Epidermal melanocyte (primary cell): ENCODE data around the gene TAAR5.
"Not testable (repeated sequence)": the region's sequence is repeated elsewhere in the genome, so short reads cannot be mapped to it uniquely, and the experiment has no call there.

ENCODE experiments used
- DNase-seq: peaks from one replicate; pipeline ENCODE4 v3.0.0; 2011; ENCODE audit warnings: low spot score; ENCODE audit not compliant: insufficient read length

Gene TAAR5

GRCh38 chr6:132589454-132589853 lies at the start of gene TAAR5:
TSS of gene TAAR5 (minus strand) at chr6:132589741. CDS start at chr6:132589686, 55 bp downstream.
- no peak for DNase-seq

- DNase-seq: not testable (repeated sequence)
Measured at GRCh38 chr6:132637135-132637534, 47.6 kb upstream of the TAAR5 start.

GRCh38 chr6:132635906-132636305 lies 46.4 kb upstream of the TAAR5 start:
- not testable (repeated sequence) for DNase-seq

- not testable (repeated sequence) for DNase-seq
Measured at GRCh38 chr6:132635288-132635687, 45.7 kb upstream of the TAAR5 start.

GRCh38 chr6:132634796-132635195 lies 45.3 kb upstream of the TAAR5 start:
- DNase-seq: no peak

- no peak for DNase-seq
Measured at GRCh38 chr6:132633362-132633761, 43.8 kb upstream of the TAAR5 start.

GRCh38 chr6:132624175-132624574 lies 34.6 kb upstream of the TAAR5 start, which contains the start of gene TAAR2:
TSS of gene TAAR2 (minus strand) at chr6:132624275. CDS start at chr6:132624275, 0 bp downstream.
- no peak for DNase-seq

GRCh38 chr6:132623106-132623845 lies 33.7 kb upstream of the TAAR5 start:
- DNase-seq: no peak

- DNase-seq: no peak
Measured at GRCh38 chr6:132616677-132617076, 27.1 kb upstream of the TAAR5 start.

- DNase-seq: no peak
Measured at GRCh38 chr6:132614554-132614953, 25.0 kb upstream of the TAAR5 start.

GRCh38 chr6:132612449-132613108 lies 23.0 kb upstream of the TAAR5 start:
- no peak for DNase-seq

- DNase-seq: no peak
Measured at GRCh38 chr6:132611616-132612015, 22.1 kb upstream of the TAAR5 start.

- no peak for DNase-seq
Measured at GRCh38 chr6:132607544-132608233, 18.1 kb upstream of the TAAR5 start.

GRCh38 chr6:132604635-132605152 lies 15.2 kb upstream of the TAAR5 start:
- no peak for DNase-seq

- not testable (repeated sequence) for DNase-seq
Measured at GRCh38 chr6:132600900-132601299, 11.4 kb upstream of the TAAR5 start.

- DNase-seq: no peak
Measured at GRCh38 chr6:132598473-132598872, 8.9 kb upstream of the TAAR5 start.

- DNase-seq: no peak
Measured at GRCh38 chr6:132596201-132596600, 6.7 kb upstream of the TAAR5 start.

- no peak for DNase-seq
Measured at GRCh38 chr6:132592855-132593254, 3.3 kb upstream of the TAAR5 start.

- no peak for DNase-seq
Measured at GRCh38 chr6:132590362-132590761, 821 bp upstream of the TAAR5 start.

- no peak for DNase-seq
Measured at GRCh38 chr6:132587424-132587823, 2.1 kb downstream of the TAAR5 start.

GRCh38 chr6:132584698-132585097 lies 4.8 kb downstream of the TAAR5 start:
- no peak for DNase-seq

GRCh38 chr6:132571774-132572173 lies 17.8 kb downstream of the TAAR5 start:
- no peak for DNase-seq
